HFF-Myc (cell line): Measurements from ENCODE around the gene CNDP1.

ENCODE experiments used
- DNase-seq: peaks from one replicate; pipeline ENCODE4 v3.0.0-alpha.2; 2011; ENCODE audit warnings: low read depth; ENCODE audit errors: extremely low read depth
- H3K4me3 ChIP-seq: replicated peaks from 2 replicates; pipeline ENCODE4 v1.5.1; 2011; ENCODE audit warnings: low read depth, mild to moderate bottlenecking, control low read depth, low read length
- TF ChIP-seq, protein P1 (sequence below): IDR thresholded peaks from 2 replicates; pipeline ENCODE4 v1.5.1; 2012; ENCODE audit warnings: mild to moderate bottlenecking, low read depth, low read length, control low read depth; ENCODE audit errors: missing control alignments

CNDP1 gene

GRCh38 chr18:74515620-74516231, 18.6 kb upstream of the CNDP1 start:
- TF ChIP-seq, protein P1, sequence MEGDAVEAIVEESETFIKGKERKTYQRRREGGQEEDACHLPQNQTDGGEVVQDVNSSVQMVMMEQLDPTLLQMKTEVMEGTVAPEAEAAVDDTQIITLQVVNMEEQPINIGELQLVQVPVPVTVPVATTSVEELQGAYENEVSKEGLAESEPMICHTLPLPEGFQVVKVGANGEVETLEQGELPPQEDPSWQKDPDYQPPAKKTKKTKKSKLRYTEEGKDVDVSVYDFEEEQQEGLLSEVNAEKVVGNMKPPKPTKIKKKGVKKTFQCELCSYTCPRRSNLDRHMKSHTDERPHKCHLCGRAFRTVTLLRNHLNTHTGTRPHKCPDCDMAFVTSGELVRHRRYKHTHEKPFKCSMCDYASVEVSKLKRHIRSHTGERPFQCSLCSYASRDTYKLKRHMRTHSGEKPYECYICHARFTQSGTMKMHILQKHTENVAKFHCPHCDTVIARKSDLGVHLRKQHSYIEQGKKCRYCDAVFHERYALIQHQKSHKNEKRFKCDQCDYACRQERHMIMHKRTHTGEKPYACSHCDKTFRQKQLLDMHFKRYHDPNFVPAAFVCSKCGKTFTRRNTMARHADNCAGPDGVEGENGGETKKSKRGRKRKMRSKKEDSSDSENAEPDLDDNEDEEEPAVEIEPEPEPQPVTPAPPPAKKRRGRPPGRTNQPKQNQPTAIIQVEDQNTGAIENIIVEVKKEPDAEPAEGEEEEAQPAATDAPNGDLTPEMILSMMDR: no peak
- H3K4me3 ChIP-seq: no peak overlapping the region
- DNase-seq: no peak

DNA sequence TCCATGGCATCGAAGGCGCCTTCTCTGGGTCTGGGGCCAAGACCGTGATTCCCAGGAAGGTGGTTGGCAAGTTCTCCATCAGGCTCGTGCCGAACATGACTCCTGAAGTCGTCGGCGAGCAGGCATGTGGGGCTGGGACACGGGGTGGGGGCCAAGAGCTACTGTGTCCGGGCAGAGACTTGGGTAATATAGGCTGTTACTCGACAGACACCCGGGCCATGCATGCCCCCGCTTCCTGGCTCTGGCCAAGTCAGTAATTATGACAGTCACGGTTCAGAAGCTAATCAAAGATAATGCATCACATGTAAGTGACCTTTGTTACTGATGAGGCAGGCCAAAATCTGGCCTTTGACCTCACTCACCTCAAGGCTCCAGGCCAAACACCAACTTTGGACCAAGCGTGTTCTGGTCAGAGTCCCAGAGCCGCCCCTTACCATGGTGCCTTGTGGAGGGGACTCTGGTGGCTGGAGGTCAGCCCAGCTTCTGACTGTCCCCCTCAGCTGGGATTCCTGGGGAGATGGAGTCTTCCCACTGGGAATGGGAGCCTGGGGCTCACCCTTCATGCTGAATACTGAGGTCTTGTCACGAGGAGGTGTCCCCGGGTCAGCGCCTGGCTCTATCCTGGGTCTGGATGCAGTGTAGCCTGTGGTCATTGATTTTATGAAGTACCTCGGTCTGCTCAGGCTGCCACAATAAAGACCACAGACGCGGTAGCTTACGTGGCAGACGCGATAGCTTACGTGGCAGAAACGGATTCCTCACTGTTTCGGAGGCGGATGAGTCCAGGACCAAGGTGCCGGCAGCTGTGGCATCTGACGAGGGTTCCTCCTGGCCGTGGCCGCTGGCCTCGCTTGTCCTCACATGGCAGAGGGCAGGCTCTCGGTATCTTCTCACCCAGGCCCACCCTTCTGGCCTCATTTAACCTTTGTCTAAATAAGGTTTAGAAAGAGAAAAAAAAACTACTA, 17.7 kb upstream of the CNDP1 start:
- no peak for DNase-seq
- H3K4me3 ChIP-seq: no peak overlapping the region
- TF ChIP-seq, protein P1: no peak

DNA sequence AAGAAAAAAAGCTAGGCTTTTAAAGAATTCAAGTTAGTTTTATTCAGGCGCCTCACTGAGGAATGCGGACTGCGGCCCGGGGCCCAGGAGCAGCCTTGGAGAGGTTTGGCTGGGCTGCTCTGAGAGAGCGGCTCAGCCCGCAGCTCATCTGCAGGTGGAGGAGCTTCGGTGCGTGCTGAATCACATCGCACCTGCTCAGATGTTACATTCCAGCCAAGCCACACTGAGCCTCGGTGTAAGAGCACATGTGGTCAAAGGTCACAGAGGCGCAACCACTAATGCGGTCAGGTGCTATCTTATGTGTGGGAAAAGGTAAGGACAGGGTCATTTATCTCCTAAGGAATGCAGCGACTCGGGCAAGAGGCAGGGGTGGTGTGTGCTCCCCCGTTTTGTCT, 17.1 kb upstream of the CNDP1 start:
- TF ChIP-seq, protein P1: no peak
- H3K4me3 ChIP-seq: no peak overlapping the region
- no peak for DNase-seq

DNA sequence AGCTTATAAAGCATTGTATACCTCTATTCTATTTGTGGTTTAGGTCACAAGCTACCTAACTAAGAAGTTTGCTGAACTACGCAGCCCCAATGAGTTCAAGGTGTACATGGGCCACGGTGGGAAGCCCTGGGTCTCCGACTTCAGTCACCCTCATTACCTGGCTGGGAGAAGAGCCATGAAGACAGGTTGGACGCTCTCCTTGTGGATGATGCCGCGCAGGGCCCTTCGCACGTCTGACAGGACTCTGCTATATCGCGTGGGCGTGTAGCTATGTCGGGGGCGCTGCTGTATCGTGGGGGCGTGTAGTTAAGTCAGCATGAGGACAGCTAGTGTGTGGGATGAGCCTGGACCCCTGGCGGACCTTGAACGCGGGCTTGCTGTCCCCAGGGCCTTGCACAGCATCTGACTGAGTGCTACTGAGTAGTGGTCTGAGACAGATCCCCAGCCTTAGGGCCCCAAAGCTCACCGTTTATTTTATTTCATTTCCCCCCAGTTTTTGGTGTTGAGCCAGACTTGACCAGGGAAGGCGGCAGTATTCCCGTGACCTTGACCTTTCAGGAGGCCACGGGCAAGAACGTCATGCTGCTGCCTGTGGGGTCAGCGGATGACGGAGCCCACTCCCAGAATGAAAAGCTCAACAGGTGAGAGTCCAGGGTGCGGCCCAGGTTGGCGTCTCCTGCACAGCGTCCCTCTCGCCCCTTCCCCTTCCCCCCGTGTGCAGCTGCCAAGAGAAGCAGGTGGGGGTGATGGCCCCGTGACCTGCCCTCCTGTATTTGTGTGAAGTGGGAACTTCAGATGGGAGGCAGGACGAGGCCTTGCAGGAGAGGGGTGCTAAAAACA, 15.6 kb upstream of the CNDP1 start:
- H3K4me3 ChIP-seq: no peak overlapping the region
- TF ChIP-seq, protein P1: no peak
- DNase-seq: no peak

GRCh38 chr18:74519320-74520095, 14.8 kb upstream of the CNDP1 start:
- DNase-seq: no peak
- no peak overlapping the region for H3K4me3 ChIP-seq
- TF ChIP-seq, protein P1: no peak
